VCaP (cell line): ENCODE measurements around the gene ARHGAP8.

ENCODE experiments used
- H3K27ac ChIP-seq: fragments of 450-650 bp; 2 replicates; pipeline ENCODE4 v1.5.1; 2017
- CTCF ChIP-seq: fragments of 450-650 bp; conservative IDR thresholded peaks from 2 replicates; pipeline ENCODE4 v1.5.1; 2017; ENCODE audit warnings: mild to moderate bottlenecking, moderate library complexity

The ARHGAP8 gene

DNA sequence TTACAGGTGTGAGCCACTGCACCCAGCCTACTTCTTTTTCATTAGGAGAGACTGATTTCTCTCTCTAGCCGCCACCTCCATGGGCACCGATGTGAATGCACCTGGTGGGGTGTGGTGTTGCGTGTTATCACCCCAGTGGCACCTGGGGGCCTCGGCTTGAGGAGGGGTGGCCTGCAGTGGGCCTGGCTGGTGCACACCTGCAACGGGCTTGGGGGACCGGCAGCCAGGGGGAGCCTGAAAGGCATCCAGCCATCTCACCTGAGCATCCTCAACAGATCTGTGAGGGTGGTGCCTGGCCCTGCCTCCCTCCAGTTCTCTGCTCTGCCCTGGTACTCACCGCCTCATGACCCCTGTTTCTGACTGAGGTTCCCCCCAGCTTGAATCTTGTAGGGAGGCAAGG lies 108.9 kb downstream of the ARHGAP8 start:
- no peak overlapping the region for H3K27ac ChIP-seq
- no peak for TF ChIP-seq CTCF

GRCh38 chr22:44862281-44862680 lies 109.9 kb downstream of the ARHGAP8 start:
- TF ChIP-seq CTCF, result no peak
- H3K27ac ChIP-seq, result no peak overlapping the region

DNA sequence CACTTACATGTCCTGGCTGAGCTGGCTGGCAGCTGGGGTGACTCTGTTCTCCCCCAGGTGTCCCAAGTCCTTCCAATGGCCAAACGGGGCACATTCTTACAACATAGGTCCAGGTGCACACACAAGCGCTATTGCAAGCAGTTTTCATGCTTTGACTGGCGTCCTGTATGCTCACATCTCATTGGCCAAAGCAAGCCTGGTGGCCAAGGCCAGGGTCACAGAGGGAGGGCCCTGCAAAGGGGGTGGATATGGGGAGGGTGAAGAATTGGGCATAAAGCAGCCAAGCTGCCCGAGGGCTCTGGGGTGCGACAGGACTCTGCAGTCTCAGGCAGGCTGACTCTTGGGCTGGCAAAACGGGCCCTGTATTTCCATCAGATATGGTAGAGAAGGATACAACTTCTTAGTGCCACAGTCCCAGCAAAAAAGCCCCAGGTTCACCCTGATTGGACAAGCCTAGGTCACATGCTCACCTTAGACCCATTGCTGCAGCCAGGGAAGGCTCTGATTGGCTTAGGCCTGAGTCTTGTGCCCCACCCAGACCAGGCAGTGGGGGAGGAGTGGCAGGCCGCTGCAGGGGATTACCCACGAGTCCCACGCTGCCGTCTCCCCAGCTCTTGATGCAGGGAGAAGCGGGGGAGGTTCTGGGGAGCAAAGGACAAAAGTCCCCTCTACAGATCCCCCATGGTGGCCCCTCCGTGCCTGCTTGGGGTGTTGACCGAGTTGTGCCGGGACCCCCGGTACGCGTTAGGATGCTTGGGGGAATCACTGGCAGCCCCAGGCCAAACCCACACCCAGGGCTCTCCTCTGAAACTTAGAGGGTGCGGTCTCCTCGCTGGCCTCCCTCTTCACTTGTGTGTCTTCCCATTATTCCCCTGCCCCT lies 110.8 kb downstream of the ARHGAP8 start:
- no peak for TF ChIP-seq CTCF
- no peak overlapping the region for H3K27ac ChIP-seq

DNA sequence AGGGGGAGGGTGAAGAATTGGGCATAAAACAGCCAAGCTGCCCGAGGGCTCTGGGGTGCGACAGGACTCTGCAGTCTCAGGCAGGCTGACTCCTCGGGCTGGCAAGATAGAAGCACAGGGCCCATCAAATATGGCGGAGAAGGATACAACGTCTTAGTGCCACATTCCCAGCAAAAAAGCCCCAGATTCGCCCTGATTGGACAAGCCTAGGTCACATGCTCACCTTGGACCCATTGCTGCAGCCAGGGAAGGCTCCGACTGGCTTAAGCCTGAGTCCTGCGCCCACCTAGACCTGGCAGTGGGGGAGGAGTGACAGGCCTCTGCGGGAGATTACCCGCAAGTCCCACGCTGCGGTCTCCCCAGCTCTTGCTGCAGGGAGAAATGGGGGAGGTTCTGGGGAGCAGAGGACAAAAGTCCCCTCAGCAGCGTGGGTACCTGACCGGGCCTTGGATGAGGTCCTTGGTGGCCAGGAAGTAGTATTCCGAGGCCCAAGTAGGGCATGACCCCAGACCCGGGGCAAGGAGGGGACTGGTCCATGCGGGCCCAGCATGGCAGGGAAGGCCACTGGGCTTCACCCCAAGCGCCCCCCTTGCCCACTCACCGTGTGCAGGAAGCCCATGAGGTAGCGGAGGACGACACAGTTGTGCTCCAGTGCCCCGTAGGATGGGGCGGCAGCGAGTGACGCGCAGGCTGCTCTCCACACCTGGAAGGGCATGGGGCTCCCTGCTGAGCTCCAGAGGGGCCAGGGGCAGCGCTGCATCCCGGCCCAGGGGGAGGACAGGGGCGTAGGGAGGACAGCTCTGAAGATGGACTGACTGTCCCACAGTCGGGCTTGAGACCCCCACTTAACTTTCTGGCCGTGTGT lies 113.0 kb downstream of the ARHGAP8 start:
- H3K27ac ChIP-seq, result 0 out of 2 replicates have a peak overlapping the region, but pooled peaks have one; percentile 16
- no peak for TF ChIP-seq CTCF

DNA sequence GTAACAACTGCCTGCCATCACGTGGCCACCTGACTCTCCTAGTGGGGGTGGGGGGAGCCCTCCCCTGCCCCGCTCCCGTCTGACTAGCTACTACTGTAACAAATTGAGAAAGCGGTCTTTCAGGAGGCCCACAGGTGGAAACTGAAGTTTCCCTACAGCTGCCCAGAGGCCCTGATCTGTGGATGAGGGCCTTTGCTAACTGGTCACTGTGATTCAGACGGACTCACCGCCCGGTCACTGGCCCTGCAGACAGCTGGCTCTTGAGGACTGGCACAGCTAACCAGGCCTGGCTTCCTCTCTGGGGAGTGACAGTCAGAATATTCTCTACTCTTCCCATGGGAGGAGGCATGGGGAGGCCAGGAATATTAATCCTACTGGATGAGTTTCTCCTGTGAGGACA lies 116.8 kb downstream of the ARHGAP8 start:
- H3K27ac ChIP-seq, result no peak overlapping the region
- TF ChIP-seq CTCF, result no peak

- H3K27ac ChIP-seq, result no peak overlapping the region
- TF ChIP-seq CTCF, result no peak
Observed at GRCh38 chr22:44870021-44870420, 117.6 kb downstream of the ARHGAP8 start.

- no peak for TF ChIP-seq CTCF
- no peak overlapping the region for H3K27ac ChIP-seq
Observed at GRCh38 chr22:44871782-44872181, 119.4 kb downstream of the ARHGAP8 start.
